Endothelial cell (in vitro differentiated cells): Measurements from ENCODE around the gene HDHD2. TPM values are rescaled to one million over a fixed set of nuclear protein-coding genes. Genes with fewer than 3 reads are reported as not detected.

Experiments used
- DNase-seq: peaks from one replicate; pipeline ENCODE4 v3.0.0; 2021; ENCODE audit warnings: low spot score
- H3K27ac Mint-ChIP-seq: one replicate; pipeline ENCODE4 v1.8.0; 2021; ENCODE audit warnings: mixed read lengths, inconsistent platforms; ENCODE audit not compliant: unreplicated experiment
- H3K27me3 Mint-ChIP-seq: one replicate; pipeline ENCODE4 v1.8.0; 2021; ENCODE audit warnings: mild to moderate bottlenecking, moderate library complexity, mixed read lengths, inconsistent platforms; ENCODE audit not compliant: unreplicated experiment
- H3K36me3 Mint-ChIP-seq: one replicate; pipeline ENCODE4 v1.8.0; 2021; ENCODE audit warnings: mild to moderate bottlenecking, low read depth, mixed read lengths, inconsistent platforms; ENCODE audit not compliant: unreplicated experiment
- H3K4me1 Mint-ChIP-seq: one replicate; pipeline ENCODE4 v1.8.0; 2021; ENCODE audit warnings: mild to moderate bottlenecking, mixed read lengths, inconsistent platforms; ENCODE audit not compliant: unreplicated experiment
- H3K4me3 Mint-ChIP-seq: one replicate; pipeline ENCODE4 v1.8.0; 2021; ENCODE audit warnings: mild to moderate bottlenecking, mixed read lengths, inconsistent platforms; ENCODE audit not compliant: unreplicated experiment
- H3K9me3 Mint-ChIP-seq: one replicate; pipeline ENCODE4 v1.8.0; 2021; ENCODE audit warnings: mixed read lengths, inconsistent platforms; ENCODE audit not compliant: unreplicated experiment
- total RNA-seq: library from RNA; stranded (reverse); fragmentation: NEBNext Ultra II Directional; extraction: Animal tissue kit (Norgen Biotek cat#: 25700); gene quantifications from one replicate; pipeline ENCODE4 v1.2.1, GENCODE V29; 2021; ENCODE audit not compliant: unreplicated experiment
- TF ChIP-seq, protein P1 (sequence below): fragments of 200-600 bp; sonication (generic); IDR thresholded peaks from one replicate; pipeline ENCODE4 v1.5.0; 2021; ENCODE audit warnings: antibody characterized with exemption; ENCODE audit not compliant: unreplicated experiment

HDHD2 gene
- total RNA-seq, 1 donor from 2014 or later, result 26.0 TPM

DNA sequence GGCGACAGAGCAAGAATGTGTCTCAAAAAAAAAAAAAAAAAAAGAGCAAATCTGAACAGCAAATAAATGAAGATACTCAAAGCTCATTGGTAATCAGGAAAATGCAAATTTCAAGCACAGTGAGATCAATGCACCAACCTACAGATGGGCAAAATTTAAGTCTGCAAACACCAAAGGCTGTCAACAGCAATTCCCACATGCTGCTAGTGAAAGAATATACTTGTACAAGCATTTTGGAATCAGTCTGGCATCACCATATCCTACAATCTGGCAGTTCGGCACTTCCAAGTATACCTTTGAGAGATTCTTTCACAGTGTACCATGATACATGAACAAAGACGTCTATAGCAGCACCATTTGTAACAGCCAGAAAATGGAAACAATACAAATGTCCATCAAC, 4.1 kb downstream of the HDHD2 start:
- no peak for DNase-seq
- Mint-ChIP-seq H3K9me3 (no peaks in the 10 kb centered on the region), H3K27me3 (peaks cover 12% of the 10 kb centered on the region), H3K4me3 (no peak overlapping the region), H3K36me3 (no peaks in the 10 kb centered on the region), H3K27ac (no peak overlapping the region), H3K4me1 (peaks cover 29% of the 10 kb centered on the region)
- TF ChIP-seq, protein P1, sequence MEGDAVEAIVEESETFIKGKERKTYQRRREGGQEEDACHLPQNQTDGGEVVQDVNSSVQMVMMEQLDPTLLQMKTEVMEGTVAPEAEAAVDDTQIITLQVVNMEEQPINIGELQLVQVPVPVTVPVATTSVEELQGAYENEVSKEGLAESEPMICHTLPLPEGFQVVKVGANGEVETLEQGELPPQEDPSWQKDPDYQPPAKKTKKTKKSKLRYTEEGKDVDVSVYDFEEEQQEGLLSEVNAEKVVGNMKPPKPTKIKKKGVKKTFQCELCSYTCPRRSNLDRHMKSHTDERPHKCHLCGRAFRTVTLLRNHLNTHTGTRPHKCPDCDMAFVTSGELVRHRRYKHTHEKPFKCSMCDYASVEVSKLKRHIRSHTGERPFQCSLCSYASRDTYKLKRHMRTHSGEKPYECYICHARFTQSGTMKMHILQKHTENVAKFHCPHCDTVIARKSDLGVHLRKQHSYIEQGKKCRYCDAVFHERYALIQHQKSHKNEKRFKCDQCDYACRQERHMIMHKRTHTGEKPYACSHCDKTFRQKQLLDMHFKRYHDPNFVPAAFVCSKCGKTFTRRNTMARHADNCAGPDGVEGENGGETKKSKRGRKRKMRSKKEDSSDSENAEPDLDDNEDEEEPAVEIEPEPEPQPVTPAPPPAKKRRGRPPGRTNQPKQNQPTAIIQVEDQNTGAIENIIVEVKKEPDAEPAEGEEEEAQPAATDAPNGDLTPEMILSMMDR, result no peak

- Mint-ChIP-seq H3K27ac (no peak overlapping the region), H3K4me3 (no peak overlapping the region), H3K27me3 (no peaks in the 10 kb centered on the region), H3K9me3 (no peaks in the 10 kb centered on the region), H3K36me3 (no peaks in the 10 kb centered on the region), H3K4me1 (peaks cover 12% of the 10 kb centered on the region)
- DNase-seq, result no peak
- TF ChIP-seq, protein P1, result no peak
Observed at GRCh38 chr18:47143899-47144485, 6.3 kb downstream of the HDHD2 start.

DNA sequence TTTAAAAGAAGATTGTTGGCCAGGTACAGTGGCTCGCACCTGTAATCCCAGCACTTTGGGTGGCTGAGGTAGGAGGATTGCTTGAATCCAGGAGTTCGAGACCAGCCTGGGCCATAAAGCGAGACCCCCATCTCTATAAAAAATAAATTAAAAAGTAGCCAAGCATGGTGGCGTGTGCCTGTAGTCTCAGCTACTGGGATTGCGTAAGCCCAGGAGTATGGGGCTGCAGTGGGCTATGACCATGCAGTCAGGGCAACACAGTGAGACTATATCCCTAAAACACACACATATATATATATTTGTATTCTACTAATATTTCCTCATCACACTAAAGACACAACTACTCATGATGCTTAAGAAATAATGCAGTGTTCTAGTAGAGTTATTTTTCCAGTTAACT, 7.1 kb downstream of the HDHD2 start:
- TF ChIP-seq, protein P1, result no peak
- Mint-ChIP-seq H3K4me1 (peaks cover 5% of the 10 kb centered on the region), H3K36me3 (no peaks in the 10 kb centered on the region), H3K27ac (no peak overlapping the region), H3K9me3 (no peaks in the 10 kb centered on the region), H3K27me3 (no peaks in the 10 kb centered on the region), H3K4me3 (no peak overlapping the region)
- DNase-seq, result no peak

DNA sequence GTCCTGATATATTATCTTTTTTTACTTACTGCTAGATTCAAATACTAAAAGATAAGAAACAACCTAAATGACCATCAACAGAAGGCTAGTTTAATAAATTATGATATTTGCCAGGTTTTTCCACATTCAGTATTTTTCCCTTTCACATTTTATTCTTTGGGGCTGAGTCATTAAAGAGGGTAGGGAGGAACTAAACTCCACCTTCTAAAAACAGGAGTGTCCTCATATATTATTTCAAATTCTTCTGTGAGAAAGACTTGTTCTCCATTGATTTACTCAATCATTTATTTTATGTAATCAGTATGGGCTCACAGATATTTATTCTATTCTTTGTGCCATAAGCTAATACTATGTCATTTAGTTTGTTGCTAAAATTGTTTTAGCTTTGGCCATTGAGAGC, 9.0 kb downstream of the HDHD2 start:
- DNase-seq, result no peak
- TF ChIP-seq, protein P1, result no peak
- Mint-ChIP-seq H3K27me3 (no peaks in the 10 kb centered on the region), H3K27ac (no peak overlapping the region), H3K4me1 (peaks cover 1% of the 10 kb centered on the region), H3K4me3 (no peak overlapping the region), H3K36me3 (no peaks in the 10 kb centered on the region), H3K9me3 (no peaks in the 10 kb centered on the region)

GRCh38 chr18:47121146-47121545, 29.2 kb downstream of the HDHD2 start:
- Mint-ChIP-seq H3K4me3 (no peak overlapping the region), H3K27me3 (no peaks in the 10 kb centered on the region), H3K9me3 (no peaks in the 10 kb centered on the region), H3K27ac (peak overlapping the region; percentile 2), H3K36me3 (peaks cover 16% of the 10 kb centered on the region), H3K4me1 (peaks cover 9% of the 10 kb centered on the region)
- no peak for DNase-seq
- TF ChIP-seq, protein P1, result no peak
